ENCODE measurements around the gene SH2B3.

DNA sequence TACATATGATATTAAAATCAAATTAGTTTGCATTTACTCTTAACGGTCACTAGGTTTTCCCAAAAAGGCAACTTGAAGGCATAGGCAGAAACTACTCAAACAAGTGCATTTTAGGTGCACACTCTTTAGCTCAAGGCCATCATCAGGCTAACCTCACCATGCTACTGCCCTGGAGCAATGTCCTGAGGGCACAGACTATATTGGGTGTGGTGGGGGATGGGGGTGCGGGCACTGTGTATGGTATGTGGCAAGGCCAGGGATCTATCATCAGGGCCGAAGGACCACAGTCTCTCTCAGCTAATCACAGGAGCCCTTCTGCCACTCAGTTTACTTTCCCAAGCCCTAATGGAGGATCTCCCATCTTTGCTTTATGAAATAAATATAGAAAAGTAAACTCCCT, 51.9 kb downstream of the SH2B3 start:
- TF ChIP-seq, protein P1, sequence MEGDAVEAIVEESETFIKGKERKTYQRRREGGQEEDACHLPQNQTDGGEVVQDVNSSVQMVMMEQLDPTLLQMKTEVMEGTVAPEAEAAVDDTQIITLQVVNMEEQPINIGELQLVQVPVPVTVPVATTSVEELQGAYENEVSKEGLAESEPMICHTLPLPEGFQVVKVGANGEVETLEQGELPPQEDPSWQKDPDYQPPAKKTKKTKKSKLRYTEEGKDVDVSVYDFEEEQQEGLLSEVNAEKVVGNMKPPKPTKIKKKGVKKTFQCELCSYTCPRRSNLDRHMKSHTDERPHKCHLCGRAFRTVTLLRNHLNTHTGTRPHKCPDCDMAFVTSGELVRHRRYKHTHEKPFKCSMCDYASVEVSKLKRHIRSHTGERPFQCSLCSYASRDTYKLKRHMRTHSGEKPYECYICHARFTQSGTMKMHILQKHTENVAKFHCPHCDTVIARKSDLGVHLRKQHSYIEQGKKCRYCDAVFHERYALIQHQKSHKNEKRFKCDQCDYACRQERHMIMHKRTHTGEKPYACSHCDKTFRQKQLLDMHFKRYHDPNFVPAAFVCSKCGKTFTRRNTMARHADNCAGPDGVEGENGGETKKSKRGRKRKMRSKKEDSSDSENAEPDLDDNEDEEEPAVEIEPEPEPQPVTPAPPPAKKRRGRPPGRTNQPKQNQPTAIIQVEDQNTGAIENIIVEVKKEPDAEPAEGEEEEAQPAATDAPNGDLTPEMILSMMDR (IDR thresholded peaks at IDR 0.05; ENCODE audit: low read length): no peak
- TF ChIP-seq EZH2 (optimal IDR thresholded peaks at IDR 0.05; ENCODE audit: low read depth, low read length) (no peak), EZH2phosphoT487 (IDR thresholded peaks at IDR 0.05; ENCODE audit: low read length) (no peak)
